Lower leg skin (tissue), 4 donors: ENCODE results near the gene TLCD2. TPM values are rescaled to one million over a fixed set of nuclear protein-coding genes. Genes with fewer than 3 reads are reported as not detected.
"Not testable (repeated sequence)": the region's sequence is repeated elsewhere in the genome, so short reads cannot be mapped to it uniquely, and the experiment has no call there.

Source experiments
- DNase-seq, 2 donors: peaks; one replicate each; pipeline ENCODE4 v3.0.0-alpha.2; 2019; ENCODE audit warnings: low spot score in 2 of 2
- H3K4me3 ChIP-seq: fragments of 200-600 bp; sonication (generic); 2 replicates; pipeline ENCODE4 v1.5.1; 2017; ENCODE audit warnings: mild to moderate bottlenecking, low read depth; ENCODE audit not compliant: poor library complexity, severe bottlenecking
- CTCF ChIP-seq, 3 donors: fragments of 450-650 bp; IDR thresholded peaks; one replicate each; pipeline ENCODE4 v1.5.1; 2016; ENCODE audit warnings: antibody characterized with exemption in 3 of 3, mild to moderate bottlenecking in 3 of 3, moderate library complexity in 2 of 3
- POLR2A ChIP-seq, 2 donors: fragments of 450-650 bp; IDR thresholded peaks; one replicate each; pipeline ENCODE4 v1.6.1; 2016 to 2017; ENCODE audit warnings: antibody characterized with exemption in 2 of 2, mild to moderate bottlenecking in 1 of 2, moderate library complexity in 1 of 2
- WGBS, 2 donors: methylation state at CpG; one replicate each; pipeline ENCODE4 v1.1.5; 2018; 5-methylcytosine and 5-hydroxymethylcytosine counted together
- intact Hi-C: fragments of 100-400 bp; cut with DNase I; formaldehyde crosslinking; loops from one replicate; pipeline ENCODE4 v1.15.0; 2023; ENCODE audit warnings: low total_unique reads
- total RNA-seq, 4 donors: library from RNA; depleted of rRNA; stranded (reverse); fragments of >200 nt; gene quantifications; one replicate each; pipeline ENCODE4 v1.1.0, GENCODE V29; 2016

TLCD2 gene
- total RNA-seq, 4 donors from 2014 or later: 0.99 to 4.5 (median 2.8) TPM

- H3K4me3 ChIP-seq: no peak overlapping the region
- no peak for TF ChIP-seq CTCF (IDR thresholded peaks at IDR 0.05)
- no peak for TF ChIP-seq POLR2A (IDR thresholded peaks at IDR 0.05)
- 93% methylated on average over 13 of the region's 13 CpGs for WGBS, 2 donors
- intact Hi-C loops: no loop called here
- no peak for DNase-seq
Observed at GRCh38 chr17:1676401-1676800, 33.8 kb downstream of the TLCD2 start.

- WGBS, 2 donors: 82 to 86% methylated on average over 26 of the region's 26 CpGs
- intact Hi-C loops: no loop called here
- no peak overlapping the region for H3K4me3 ChIP-seq
- TF ChIP-seq CTCF (IDR thresholded peaks at IDR 0.05): no peak
- TF ChIP-seq POLR2A (IDR thresholded peaks at IDR 0.05): no peak
- DNase-seq: no peak
Observed at GRCh38 chr17:1673041-1673785, 37.0 kb downstream of the TLCD2 start.

GRCh38 chr17:1663934-1664333 is 46.2 kb downstream of the TLCD2 start:
- intact Hi-C loops, H3K4me3 ChIP-seq, DNase-seq: not testable (repeated sequence)
- WGBS, 2 donors: 93 to 95% methylated on average over 5 of the region's 5 CpGs

GRCh38 chr17:1661045-1661444 is 49.1 kb downstream of the TLCD2 start:
- WGBS, 2 donors: 91 to 94% methylated on average over 12 of the region's 12 CpGs
- no peak for DNase-seq
- TF ChIP-seq POLR2A (IDR thresholded peaks at IDR 0.05): no peak
- no peak for TF ChIP-seq CTCF (IDR thresholded peaks at IDR 0.05)
- H3K4me3 ChIP-seq: no peak overlapping the region
- intact Hi-C loops: no loop called here

GRCh38 chr17:1658100-1658499 is 52.1 kb downstream of the TLCD2 start:
- intact Hi-C loops: no loop called here
- H3K4me3 ChIP-seq: no peak overlapping the region
- TF ChIP-seq CTCF (IDR thresholded peaks at IDR 0.05): no peak
- no peak for TF ChIP-seq POLR2A (IDR thresholded peaks at IDR 0.05)
- DNase-seq: no peak
- WGBS, 2 donors: 93 to 95% methylated on average over 9 of the region's 9 CpGs

GRCh38 chr17:1653735-1654134 is 56.4 kb downstream of the TLCD2 start:
- WGBS, 2 donors: 90 to 95% methylated on average over 14 of the region's 14 CpGs
- intact Hi-C loops: no loop called here
- no peak for TF ChIP-seq CTCF (IDR thresholded peaks at IDR 0.05)
- no peak for TF ChIP-seq POLR2A (IDR thresholded peaks at IDR 0.05)
- H3K4me3 ChIP-seq: no peak overlapping the region
- DNase-seq: no peak

GRCh38 chr17:1652794-1653193 is 57.4 kb downstream of the TLCD2 start:
- WGBS, 2 donors: 87 to 92% methylated on average over 7 of the region's 7 CpGs
- DNase-seq, H3K4me3 ChIP-seq, intact Hi-C loops: not testable (repeated sequence)
